ENCODE results near the gene B3GNT8. TPM values are rescaled to one million over a fixed set of nuclear protein-coding genes. Genes with fewer than 3 reads are reported as not detected.

Gene B3GNT8
- total and polyA plus RNA-seq, 2 of the 8 experiments (the other 6 are each of a cell fraction or from before 2014, with no cell fraction given) = 0.67 to 0.86 TPM

DNA sequence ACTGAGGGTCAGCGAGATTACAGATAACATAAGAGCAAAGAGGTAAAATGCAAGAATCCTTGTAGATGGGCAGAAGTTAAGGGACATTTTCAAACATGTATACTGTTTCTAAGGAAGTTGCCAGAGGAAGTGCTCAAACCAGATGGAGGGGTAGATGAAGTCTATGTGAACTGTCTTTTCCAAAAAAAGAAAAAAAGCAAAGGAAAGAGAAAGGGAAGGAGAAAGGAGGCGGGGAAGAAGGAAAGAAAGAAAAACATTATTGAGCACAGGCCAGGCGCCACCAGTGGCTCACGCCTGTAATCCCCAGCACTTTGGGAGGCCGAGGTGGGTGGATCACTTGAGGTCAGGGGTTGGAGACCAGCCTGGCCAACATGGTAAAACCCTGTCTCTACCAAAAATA, 7.3 kb upstream of the B3GNT8 start:
- Histone ChIP-seq H3K4me3 (ENCODE audit: extremely low read depth in 1 of 4, insufficient read depth in 2 of 4, low read depth in 3 of 4, low read length in 4 of 4) (no peak overlapping the region), H2AFZ (ENCODE audit: low read length) (no peak overlapping the region), H4K5ac (ENCODE audit: insufficient read length, low read depth, low read length) (no peak overlapping the region), H2BK120ac (replicated peaks; ENCODE audit: low read depth, low read length) (no peak overlapping the region), H2BK15ac (ENCODE audit: low read length) (no peak overlapping the region), H2BK20ac (ENCODE audit: low read length) (no peak overlapping the region), H3K23ac (ENCODE audit: insufficient read length) (no peak overlapping the region), H3K23me2 (ENCODE audit: low read depth, low read length) (peaks cover 6% of the 10 kb centered on the region; the same call in 1 of the 2 replicates), H4K8ac (ENCODE audit: extremely low read depth, insufficient read depth, low read length) (no peak overlapping the region), H2BK12ac (ENCODE audit: low read depth, low read length) (no peak overlapping the region), H3K9me3 (ENCODE audit: insufficient read depth in 2 of 2, low read depth in 1 of 2, low read length in 1 of 2) (no peaks in the 10 kb centered on the region), H3K56ac (replicated peaks; ENCODE audit: insufficient read length, low read depth, low read length) (no peak overlapping the region), H2BK5ac (ENCODE audit: low read depth, low read length) (no peak overlapping the region), H3K14ac (ENCODE audit: insufficient read length) (no peak overlapping the region), H3K4ac (replicated peaks; ENCODE audit: insufficient read length, low read depth, low read length) (no peak overlapping the region), H4K20me1 (replicated peaks in 1 of 2; ENCODE audit: control insufficient read depth in 1 of 2, insufficient read depth in 2 of 2, low read length in 2 of 2) (peaks cover 0 to 15% of the 10 kb centered on the region in 2 experiments), H3K4me1 (replicated peaks in 1 of 4; ENCODE audit: control insufficient read depth in 3 of 4, insufficient read depth in 4 of 4, low read length in 3 of 4) (no peaks in the 10 kb centered on the region), H3K9ac (replicated peaks in 1 of 4; ENCODE audit: extremely low read depth in 1 of 4, low read depth in 3 of 4, low read length in 3 of 4) (no peak overlapping the region), H4K91ac (replicated peaks; ENCODE audit: insufficient read length, low read length) (no peak overlapping the region), H3K79me2 (ENCODE audit: control insufficient read depth in 1 of 2, insufficient read depth in 2 of 2, low read length in 2 of 2) (peaks cover 0 to 8% of the 10 kb centered on the region in 2 experiments; a peak in 1 of 4 replicates), H3K27ac (ENCODE audit: low read depth, low read length) (no peak overlapping the region), H3K27me3 (replicated peaks in 1 of 4; ENCODE audit: control insufficient read depth in 3 of 4, extremely low read depth in 1 of 4, insufficient read depth in 3 of 4, low read length in 3 of 4) (no peaks in the 10 kb centered on the region), H3K18ac (ENCODE audit: extremely low read depth, low read length) (no peak overlapping the region), H3K36me3 (ENCODE audit: control insufficient read depth in 2 of 4, insufficient read depth in 4 of 4, low read length in 3 of 4) (peaks cover 9 to 25% (median 21%) of the 10 kb centered on the region in 4 experiments; a peak in 7 of 8 replicates), H2AK5ac (ENCODE audit: low read depth, low read length) (no peak overlapping the region), H3K4me2 (ENCODE audit: insufficient read depth in 1 of 2, low read depth in 2 of 2, low read length in 2 of 2) (no peak overlapping the region), H3K79me1 (ENCODE audit: low read depth, low read length) (0 out of 2 replicates have a peak, but pooled peaks cover 4% of the 10 kb centered on the region)
- ChIA-PET POLR2A (ENCODE audit: partially characterized antibody) (interaction anchor here (0.9 to 2.2 kb wide), 3 partner anchors 10 to 28 kb away, joined by 3 to 7 read pairs (median 3); no protein-coding TSS in a partner anchor), CTCF (ENCODE audit: partially characterized antibody) (interaction anchor here (0.6 to 4.1 kb wide), 5 partner anchors 15 to 131 kb away, joined by 3 to 21 read pairs (median 3); no protein-coding TSS in a partner anchor)
- 88% methylated on average over 5 of the region's 5 CpGs; no CpG with 5 or more reads in 1 of the 2 experiments for WGBS, 2 experiments (ENCODE audit: extremely low coverage in 1 of 2, insufficient coverage in 1 of 2, insufficient read length in 1 of 2, insufficient replicate concordance in 2 of 2, low coverage in 1 of 2, low lambda C conversion rate in 2 of 2, missing lambda C conversion rate in 1 of 2)
- FAIRE-seq (no peak), DNase-seq (ENCODE audit: low read depth in 1 of 2, low spot score in 2 of 2) (no peak)
- TF ChIP-seq, protein P1, sequence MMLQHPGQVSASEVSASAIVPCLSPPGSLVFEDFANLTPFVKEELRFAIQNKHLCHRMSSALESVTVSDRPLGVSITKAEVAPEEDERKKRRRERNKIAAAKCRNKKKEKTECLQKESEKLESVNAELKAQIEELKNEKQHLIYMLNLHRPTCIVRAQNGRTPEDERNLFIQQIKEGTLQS (IDR thresholded peaks at IDR 0.05; ENCODE audit: insufficient read depth, low read depth, low read length) = no peak
- TF ChIP-seq GABPA (IDR thresholded peaks at IDR 0.05; ENCODE audit: borderline replicate concordance, insufficient read depth, low read length) (no peak), SIX5 (IDR thresholded peaks at IDR 0.05; ENCODE audit: low read depth, low read length) (no peak), SRF (IDR thresholded peaks at IDR 0.05; ENCODE audit: low read depth, low read length) (no peak), SP4 (IDR thresholded peaks at IDR 0.05; ENCODE audit: low read length) (no peak), EZH2 (IDR thresholded peaks at IDR 0.05; ENCODE audit: low read depth, low read length, severe bottlenecking) (no peak), POU5F1 (IDR thresholded peaks at IDR 0.05; ENCODE audit: low read depth, low read length) (no peak), SP2 (IDR thresholded peaks at IDR 0.05; ENCODE audit: low read length) (no peak), RBBP5 (IDR thresholded peaks at IDR 0.05; ENCODE audit: borderline replicate concordance, low read depth, low read length) (no peak), SP1 (IDR thresholded peaks at IDR 0.05; ENCODE audit: low read depth, low read length) (no peak), CHD1 (IDR thresholded peaks at IDR 0.05; ENCODE audit: low read depth, low read length) (no peak), SUZ12 (IDR thresholded peaks at IDR 0.05; ENCODE audit: low read length) (no peak), ZNF274 (IDR thresholded peaks at IDR 0.05; ENCODE audit: borderline replicate concordance, extremely low read depth, low read length) (no peak), CBX5 (IDR thresholded peaks at IDR 0.05; ENCODE audit: low read depth, low read length) (no peak), NRF1 (IDR thresholded peaks at IDR 0.05; ENCODE audit: low read depth, low read length) (no peak)

All from H1 (cell line).